Left lung (tissue), 10 donors: ENCODE results near the gene LRP5. TPM values are rescaled to one million over a fixed set of nuclear protein-coding genes. Genes with fewer than 3 reads are reported as not detected.

Experiments used
- ATAC-seq: fragments of 200-7000 bp; cut with Tn5 transposase; one replicate; pipeline ENCODE4 v1.9.1; 2020; ENCODE audit warnings: moderate library complexity
- DNase-seq, 4 donors: peaks; one replicate each; pipeline ENCODE4 v3.0.0-alpha.2; 2013 to 2020
- H3K27ac ChIP-seq, 2 donors: fragments of 200-600 bp; sonication (generic) in 1 of 2; one replicate each; pipeline versions ENCODE4 v1.5.0 to v1.8.0; 2020 to 2021
- H3K27me3 ChIP-seq, 2 donors: fragments of 200-600 bp; sonication (generic) in 1 of 2; one replicate each; pipeline versions ENCODE4 v1.5.0 to v1.8.0; 2020 to 2021
- H3K36me3 ChIP-seq, 2 donors: fragments of 200-600 bp; sonication (generic) in 1 of 2; one replicate each; pipeline versions ENCODE4 v1.5.0 to v1.8.0; 2020 to 2021
- H3K4me1 ChIP-seq, 2 donors: fragments of 200-600 bp; one replicate each; pipeline ENCODE4 v1.8.0; 2021
- H3K4me3 ChIP-seq, 2 donors: fragments of 200-600 bp; sonication (generic) in 1 of 2; one replicate each; pipeline versions ENCODE4 v1.5.0 to v1.8.0; 2020 to 2021; ENCODE audit warnings: mild to moderate bottlenecking in 1 of 2
- H3K9me3 ChIP-seq, 2 donors: fragments of 200-600 bp; sonication (generic) in 1 of 2; one replicate each; pipeline versions ENCODE4 v1.5.0 to v1.8.0; 2020 to 2021
- intact Hi-C, 2 donors: fragments of 100-400 bp; cut with DNase I; formaldehyde crosslinking; loops; one replicate each; pipeline versions ENCODE4 v1.11.2 to v1.14.2; 2022
- polyA plus RNA-seq, 6 donors: library from polyadenylated mRNA; unstranded; fragments of 120-200 nt; gene quantifications; one replicate each; pipeline ENCODE4 v1.2.1, GENCODE V29; 2013; ENCODE audit not compliant: insufficient read length in 6 of 6
- total RNA-seq, 2 donors: library from RNA; stranded (reverse); fragmentation: NEBNext Ultra II Directional; extraction: Animal tissue kit (Norgen Biotek cat#: 25700); gene quantifications; one replicate each; pipeline ENCODE4 v1.2.1, GENCODE V29; 2021
- TF ChIP-seq, protein P1 (sequence below), 2 donors: fragments of 200-600 bp; sonication (generic) in 1 of 2; IDR thresholded peaks; one replicate each; pipeline versions ENCODE4 v1.5.0 to v1.8.0; 2021; ENCODE audit warnings: antibody characterized with exemption in 2 of 2
- donor health status: DM: no; HTN: yes; CAD: no.
- donor health status: DM: no; HTN: no; CAD: no.

Gene LRP5
- total and polyA plus RNA-seq, 8 donors = 48.9 to 71.9 (median 57.4) TPM

DNA sequence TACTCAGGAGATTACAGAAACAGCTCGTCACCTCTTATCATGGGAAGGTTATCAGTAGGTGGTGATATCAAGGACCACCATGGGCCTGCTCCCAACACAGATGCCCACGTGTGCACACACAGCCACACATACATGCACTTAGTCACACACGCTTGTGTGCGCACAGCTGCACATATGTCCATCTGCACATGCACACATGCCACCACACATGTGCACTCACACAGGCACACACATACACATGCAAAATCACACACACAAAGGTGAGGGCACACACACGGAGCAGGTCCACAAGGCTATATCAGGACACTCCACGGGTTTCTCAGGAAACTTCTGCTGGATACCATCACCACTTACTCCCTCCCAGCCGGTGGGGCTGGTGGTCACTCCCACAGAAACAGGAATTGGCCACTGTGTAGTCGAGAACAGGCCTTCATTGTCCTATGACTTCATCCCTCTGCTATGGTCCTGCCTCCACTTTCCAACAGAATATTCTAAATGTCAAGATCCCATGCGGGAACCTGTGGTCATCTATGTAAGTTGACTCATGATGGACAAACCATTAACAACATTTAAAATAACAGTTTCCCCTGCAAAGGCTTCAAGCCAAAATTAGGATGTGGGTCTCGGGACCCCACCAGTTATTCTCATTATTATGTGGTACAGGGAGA lies 42.8 kb upstream of the LRP5 start:
- peaks cover 0 to 35% of the 10 kb centered on the region in 2 donors for H3K36me3 ChIP-seq
- ATAC-seq (no peak), DNase-seq (no peak)
- peaks cover 17 to 36% of the 10 kb centered on the region in 2 donors for H3K4me1 ChIP-seq
- H3K27ac ChIP-seq = peak overlapping the region in 1 of 2 donors; percentile 2
- TF ChIP-seq, protein P1, sequence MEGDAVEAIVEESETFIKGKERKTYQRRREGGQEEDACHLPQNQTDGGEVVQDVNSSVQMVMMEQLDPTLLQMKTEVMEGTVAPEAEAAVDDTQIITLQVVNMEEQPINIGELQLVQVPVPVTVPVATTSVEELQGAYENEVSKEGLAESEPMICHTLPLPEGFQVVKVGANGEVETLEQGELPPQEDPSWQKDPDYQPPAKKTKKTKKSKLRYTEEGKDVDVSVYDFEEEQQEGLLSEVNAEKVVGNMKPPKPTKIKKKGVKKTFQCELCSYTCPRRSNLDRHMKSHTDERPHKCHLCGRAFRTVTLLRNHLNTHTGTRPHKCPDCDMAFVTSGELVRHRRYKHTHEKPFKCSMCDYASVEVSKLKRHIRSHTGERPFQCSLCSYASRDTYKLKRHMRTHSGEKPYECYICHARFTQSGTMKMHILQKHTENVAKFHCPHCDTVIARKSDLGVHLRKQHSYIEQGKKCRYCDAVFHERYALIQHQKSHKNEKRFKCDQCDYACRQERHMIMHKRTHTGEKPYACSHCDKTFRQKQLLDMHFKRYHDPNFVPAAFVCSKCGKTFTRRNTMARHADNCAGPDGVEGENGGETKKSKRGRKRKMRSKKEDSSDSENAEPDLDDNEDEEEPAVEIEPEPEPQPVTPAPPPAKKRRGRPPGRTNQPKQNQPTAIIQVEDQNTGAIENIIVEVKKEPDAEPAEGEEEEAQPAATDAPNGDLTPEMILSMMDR (IDR thresholded peaks at IDR 0.05) = no peak
- H3K27me3 ChIP-seq = no peaks in the 10 kb centered on the region
- H3K9me3 ChIP-seq = no peaks in the 10 kb centered on the region
- no peak overlapping the region for H3K4me3 ChIP-seq
- intact Hi-C loops = no loop called here

GRCh38 chr11:68270196-68271022 lies 42.0 kb upstream of the LRP5 start:
- Histone ChIP-seq H3K27me3 (no peaks in the 10 kb centered on the region), H3K27ac (peak overlapping the region; percentile 91 to 97), H3K9me3 (no peaks in the 10 kb centered on the region), H3K4me1 (peaks cover 17 to 36% of the 10 kb centered on the region in 2 donors), H3K4me3 (peak overlapping the region; percentile 66 to 69), H3K36me3 (peaks cover 0 to 27% of the 10 kb centered on the region in 2 donors)
- intact Hi-C loops = no loop called here
- ATAC-seq = no peak
- TF ChIP-seq, protein P1 (IDR thresholded peaks at IDR 0.05) = no peak
- DNase-seq = no peak

DNA sequence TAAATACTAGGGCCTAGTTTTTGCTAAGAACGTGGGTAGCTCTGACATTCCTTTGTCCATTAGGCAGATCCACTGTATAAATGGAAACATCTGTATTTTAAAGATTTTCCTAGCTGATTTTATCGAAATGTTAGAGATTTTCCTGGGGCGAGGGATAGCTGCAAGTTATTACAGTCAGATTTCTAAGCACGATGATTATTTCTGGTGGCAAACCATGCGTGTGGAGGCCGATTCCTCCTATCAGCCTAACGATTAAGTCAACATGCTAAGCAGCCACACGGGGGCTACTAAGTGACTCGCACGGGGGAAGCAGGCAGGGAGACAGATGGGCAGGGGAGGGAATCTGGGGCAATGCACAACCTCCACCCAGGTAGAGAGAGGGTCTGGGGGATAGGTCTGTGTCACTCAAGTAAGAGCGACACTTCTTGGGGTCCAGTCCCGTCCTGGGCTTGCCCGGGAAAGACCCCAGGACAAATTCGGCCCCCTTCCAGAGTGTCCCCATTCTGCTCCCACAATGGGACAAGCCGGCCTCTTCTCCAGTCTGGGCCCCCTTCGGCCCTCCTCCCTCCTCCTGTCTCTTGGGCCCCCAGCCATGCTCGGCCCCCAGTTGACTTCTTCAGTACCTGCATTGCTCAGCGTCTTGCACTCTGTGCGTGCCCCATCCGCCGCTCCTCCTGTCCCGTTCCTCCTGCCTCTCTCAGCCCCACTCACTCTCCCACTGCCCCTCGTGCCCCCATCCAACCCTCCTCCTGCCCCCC lies 41.2 kb upstream of the LRP5 start:
- DNase-seq (peak in 3 of 4 donors; percentile 50 to 68 (median 67)), ATAC-seq (peak; percentile 50)
- peak overlapping the region; percentile 91 to 97 for H3K27ac ChIP-seq
- no peaks in the 10 kb centered on the region for H3K27me3 ChIP-seq
- intact Hi-C loops = no loop called here
- H3K36me3 ChIP-seq = peaks cover 0 to 19% of the 10 kb centered on the region in 2 donors
- TF ChIP-seq, protein P1 (IDR thresholded peaks at IDR 0.05) = peak; percentile 6 to 41
- H3K9me3 ChIP-seq = no peaks in the 10 kb centered on the region
- peaks cover 17 to 36% of the 10 kb centered on the region in 2 donors for H3K4me1 ChIP-seq
- peak overlapping the region; percentile 66 to 69 for H3K4me3 ChIP-seq

DNA sequence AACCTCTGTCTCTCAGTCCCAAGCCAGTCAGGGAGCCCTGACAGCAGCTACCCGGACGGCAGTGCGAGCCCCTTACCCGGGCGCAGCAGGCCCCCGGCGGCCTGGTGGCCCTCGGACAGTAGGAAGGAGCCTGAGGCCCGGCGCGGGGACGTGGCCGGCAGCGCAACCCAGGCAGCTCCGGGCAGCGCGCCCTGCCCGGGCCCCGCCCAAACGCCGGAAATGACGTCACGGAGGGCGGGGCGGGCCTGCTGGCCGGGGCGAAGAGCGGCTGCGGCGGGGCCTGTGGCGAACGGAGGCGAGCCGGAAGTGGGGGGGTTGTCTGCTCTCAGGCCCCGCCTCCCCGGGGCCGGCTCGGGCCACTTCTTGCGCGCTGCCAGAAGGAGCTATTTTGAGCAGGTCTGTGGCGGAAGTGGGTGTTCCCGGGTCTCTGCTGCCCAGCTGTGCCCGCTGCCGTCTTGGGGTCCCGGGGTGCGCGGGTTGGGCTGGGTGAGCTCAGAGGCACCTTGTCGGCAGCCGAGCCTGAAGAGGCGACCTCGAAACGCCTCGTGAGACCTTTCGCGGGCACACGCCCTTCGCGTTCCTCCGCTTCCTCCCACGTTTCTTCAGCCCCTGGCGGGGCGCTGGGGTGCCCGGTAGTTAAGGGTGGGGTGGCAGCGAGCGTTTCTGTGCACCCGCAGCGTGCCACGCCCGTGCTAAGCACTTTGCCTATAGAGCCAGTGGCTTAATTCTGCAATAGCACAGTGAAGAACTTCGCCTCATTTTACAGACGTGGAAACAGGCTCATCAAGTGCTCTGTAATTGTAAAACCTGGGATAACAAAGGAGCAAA lies 40.4 kb upstream of the LRP5 start, which contains the start of gene C11orf24:
C11orf24 (minus strand) TSS at position 193 of the 828 bp plus-strand sequence. CDS start 8,206 bp downstream, outside the sequence.
- intact Hi-C loops = no loop called here
- Histone ChIP-seq H3K9me3 (no peaks in the 10 kb centered on the region), H3K36me3 (peaks cover 0 to 11% of the 10 kb centered on the region in 2 donors), H3K27me3 (no peaks in the 10 kb centered on the region), H3K4me1 (peaks cover 17 to 36% of the 10 kb centered on the region in 2 donors), H3K4me3 (peak within 1 kb of the TSS; percentile 66 to 69), H3K27ac (peak within 1 kb of the TSS; percentile 91 to 97)
- TF ChIP-seq, protein P1 (IDR thresholded peaks at IDR 0.05) = no peak
- DNase-seq = peak; percentile 93 to 99 (median 97)
- peak; percentile 98 for ATAC-seq
